ENCODE results near the gene DIDO1. TPM values are rescaled to one million over a fixed set of nuclear protein-coding genes. Genes with fewer than 3 reads are reported as not detected.

The DIDO1 gene
- total and polyA plus RNA-seq, 2 of the 13 experiments (the other 11 are each of a cell fraction or from before 2014, with no cell fraction given) = 75.0 to 75.1 TPM

DNA sequence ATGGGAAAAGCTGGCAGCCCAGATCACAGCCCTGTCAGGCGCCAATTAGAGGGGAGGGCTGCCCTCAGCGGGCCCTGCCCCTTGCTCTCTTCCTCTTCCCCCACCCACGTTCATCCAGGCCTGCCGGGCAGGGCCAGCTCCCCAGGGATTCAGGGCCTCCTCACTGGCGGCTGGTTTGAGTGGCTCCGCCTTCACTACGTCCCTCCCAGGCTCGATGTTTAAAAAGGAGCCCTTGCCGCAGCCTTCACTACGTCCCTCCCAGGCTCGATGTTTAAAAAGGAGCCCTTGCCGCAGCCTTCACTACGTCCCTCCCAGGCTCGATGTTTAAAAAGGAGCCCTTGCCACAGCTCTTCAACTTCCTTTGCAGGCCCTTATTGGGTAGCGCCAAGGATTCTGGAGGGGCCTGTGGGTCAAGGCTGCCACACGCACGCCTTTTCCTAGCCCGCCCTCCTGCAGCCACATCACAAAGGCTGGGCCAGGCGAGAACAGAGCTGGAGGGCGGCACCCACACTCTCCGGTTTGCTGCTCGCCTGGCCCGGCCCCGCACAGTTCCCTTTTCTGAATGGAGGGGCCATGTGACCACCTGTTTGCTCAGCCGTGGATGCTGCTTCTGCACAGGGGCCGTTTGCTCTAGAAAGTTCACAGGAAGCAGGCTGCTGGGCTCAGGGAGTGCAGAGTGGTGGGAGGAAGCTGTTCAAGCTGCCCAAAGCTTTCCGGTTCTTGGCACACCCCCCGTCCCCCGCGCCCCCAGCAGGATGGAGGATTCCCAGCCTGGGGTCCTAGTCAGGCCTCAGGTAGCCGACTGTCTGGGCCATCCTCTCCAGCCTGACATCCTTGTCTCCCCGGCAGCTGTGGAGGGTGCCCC is 27.8 kb upstream of the DIDO1 start (continued):
- TF ChIP-seq, protein P1, sequence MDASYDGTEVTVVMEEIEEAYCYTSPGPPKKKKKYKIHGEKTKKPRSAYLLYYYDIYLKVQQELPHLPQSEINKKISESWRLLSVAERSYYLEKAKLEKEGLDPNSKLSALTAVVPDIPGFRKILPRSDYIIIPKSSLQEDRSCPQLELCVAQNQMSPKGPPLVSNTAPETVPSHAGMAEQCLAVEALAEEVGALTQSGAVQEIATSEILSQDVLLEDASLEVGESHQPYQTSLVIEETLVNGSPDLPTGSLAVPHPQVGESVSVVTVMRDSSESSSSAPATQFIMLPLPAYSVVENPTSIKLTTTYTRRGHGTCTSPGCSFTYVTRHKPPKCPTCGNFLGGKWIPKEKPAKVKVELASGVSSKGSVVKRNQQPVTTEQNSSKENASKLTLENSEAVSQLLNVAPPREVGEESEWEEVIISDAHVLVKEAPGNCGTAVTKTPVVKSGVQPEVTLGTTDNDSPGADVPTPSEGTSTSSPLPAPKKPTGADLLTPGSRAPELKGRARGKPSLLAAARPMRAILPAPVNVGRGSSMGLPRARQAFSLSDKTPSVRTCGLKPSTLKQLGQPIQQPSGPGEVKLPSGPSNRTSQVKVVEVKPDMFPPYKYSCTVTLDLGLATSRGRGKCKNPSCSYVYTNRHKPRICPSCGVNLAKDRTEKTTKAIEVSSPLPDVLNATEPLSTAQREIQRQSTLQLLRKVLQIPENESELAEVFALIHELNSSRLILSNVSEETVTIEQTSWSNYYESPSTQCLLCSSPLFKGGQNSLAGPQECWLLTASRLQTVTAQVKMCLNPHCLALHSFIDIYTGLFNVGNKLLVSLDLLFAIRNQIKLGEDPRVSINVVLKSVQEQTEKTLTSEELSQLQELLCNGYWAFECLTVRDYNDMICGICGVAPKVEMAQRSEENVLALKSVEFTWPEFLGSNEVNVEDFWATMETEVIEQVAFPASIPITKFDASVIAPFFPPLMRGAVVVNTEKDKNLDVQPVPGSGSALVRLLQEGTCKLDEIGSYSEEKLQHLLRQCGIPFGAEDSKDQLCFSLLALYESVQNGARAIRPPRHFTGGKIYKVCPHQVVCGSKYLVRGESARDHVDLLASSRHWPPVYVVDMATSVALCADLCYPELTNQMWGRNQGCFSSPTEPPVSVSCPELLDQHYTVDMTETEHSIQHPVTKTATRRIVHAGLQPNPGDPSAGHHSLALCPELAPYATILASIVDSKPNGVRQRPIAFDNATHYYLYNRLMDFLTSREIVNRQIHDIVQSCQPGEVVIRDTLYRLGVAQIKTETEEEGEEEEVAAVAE (CRISPR knock-in tag; IDR thresholded peaks at IDR 0.05; ENCODE audit: borderline replicate concordance) = peak; percentile 96
- peak; percentile 63; the same call in 1 of the 2 replicates for TF ChIP-seq CC2D1A (CRISPR knock-in tag; IDR thresholded peaks at IDR 0.05)
- TF ChIP-seq BORCS8-MEF2B (CRISPR knock-in tag; IDR thresholded peaks at IDR 0.05) = peak; percentile 90; the same call in 1 of the 2 replicates
- peak; percentile 98 for TF ChIP-seq ZNF546 (CRISPR knock-in tag; conservative IDR thresholded peaks at IDR 0.05)
- peak; percentile 65; the same call in 1 of the 2 replicates for TF ChIP-seq CBX5 (CRISPR knock-in tag; IDR thresholded peaks at IDR 0.05; ENCODE audit: borderline replicate concordance)
- peak; percentile 71 for TF ChIP-seq ZNF296 (CRISPR knock-in tag; conservative IDR thresholded peaks at IDR 0.05)
- TF ChIP-seq SIN3B (IDR thresholded peaks at IDR 0.05; ENCODE audit: low read length) = 0 out of 2 replicates have a peak, but pooled peaks have one; percentile 35
- TF ChIP-seq, protein P2, sequence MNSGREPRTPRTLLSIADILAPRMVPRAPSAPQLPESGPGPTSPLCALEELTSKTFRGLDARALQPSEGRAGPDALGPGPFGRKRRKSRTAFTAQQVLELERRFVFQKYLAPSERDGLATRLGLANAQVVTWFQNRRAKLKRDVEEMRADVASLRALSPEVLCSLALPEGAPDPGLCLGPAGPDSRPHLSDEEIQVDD (CRISPR knock-in tag; IDR thresholded peaks at IDR 0.05; ENCODE audit: borderline replicate concordance) = peak; percentile 81; the same call in 1 of the 2 replicates
- TF ChIP-seq, protein P3, sequence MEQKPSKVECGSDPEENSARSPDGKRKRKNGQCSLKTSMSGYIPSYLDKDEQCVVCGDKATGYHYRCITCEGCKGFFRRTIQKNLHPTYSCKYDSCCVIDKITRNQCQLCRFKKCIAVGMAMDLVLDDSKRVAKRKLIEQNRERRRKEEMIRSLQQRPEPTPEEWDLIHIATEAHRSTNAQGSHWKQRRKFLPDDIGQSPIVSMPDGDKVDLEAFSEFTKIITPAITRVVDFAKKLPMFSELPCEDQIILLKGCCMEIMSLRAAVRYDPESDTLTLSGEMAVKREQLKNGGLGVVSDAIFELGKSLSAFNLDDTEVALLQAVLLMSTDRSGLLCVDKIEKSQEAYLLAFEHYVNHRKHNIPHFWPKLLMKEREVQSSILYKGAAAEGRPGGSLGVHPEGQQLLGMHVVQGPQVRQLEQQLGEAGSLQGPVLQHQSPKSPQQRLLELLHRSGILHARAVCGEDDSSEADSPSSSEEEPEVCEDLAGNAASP (CRISPR knock-in tag; IDR thresholded peaks at IDR 0.05; ENCODE audit: borderline replicate concordance) = peak; percentile 75; the same call in 1 of the 2 replicates
- peak; percentile 93 for TF ChIP-seq ZFX (CRISPR knock-in tag; IDR thresholded peaks at IDR 0.05; ENCODE audit: low read depth)
- TF ChIP-seq HNRNPUL1 (IDR thresholded peaks at IDR 0.05; ENCODE audit: low read depth, low read length) = no peak
- TF ChIP-seq NFE2L2 (IDR thresholded peaks at IDR 0.05; ENCODE audit: low read length) = no peak
- TF ChIP-seq KAT7 (CRISPR knock-in tag; IDR thresholded peaks at IDR 0.05; ENCODE audit: borderline replicate concordance) = no peak; the same call in none of the 2 replicates
- peak; percentile 98 for TF ChIP-seq ARNTL (CRISPR knock-in tag; IDR thresholded peaks at IDR 0.05)
- TF ChIP-seq IRX3 (CRISPR knock-in tag; IDR thresholded peaks at IDR 0.05; ENCODE audit: borderline replicate concordance, low read depth) = peak; percentile 98
- peak; percentile 99 for TF ChIP-seq NFKB2 (CRISPR knock-in tag; IDR thresholded peaks at IDR 0.05; ENCODE audit: borderline replicate concordance)
- TF ChIP-seq NONO (IDR thresholded peaks at IDR 0.05) = no peak
- peak; percentile 99 for TF ChIP-seq NONO (CRISPR knock-in tag; conservative IDR thresholded peaks at IDR 0.05)
- no peak for TF ChIP-seq ZFP62 (CRISPR knock-in tag; IDR thresholded peaks at IDR 0.05)
- no peak for TF ChIP-seq KAT2B (IDR thresholded peaks at IDR 0.05; ENCODE audit: borderline replicate concordance, low read depth, low read length)
- peak; percentile 61 for TF ChIP-seq GFI1 (CRISPR knock-in tag; IDR thresholded peaks at IDR 0.05; ENCODE audit: borderline replicate concordance)
- peak; percentile 51; the same call in 1 of the 2 replicates for TF ChIP-seq FOSL2 (CRISPR knock-in tag; IDR thresholded peaks at IDR 0.05)
- 0 out of 2 replicates have a peak, but pooled peaks have one; percentile 33 for TF ChIP-seq ZNF34 (CRISPR knock-in tag; IDR thresholded peaks at IDR 0.05; ENCODE audit: borderline replicate concordance)
- TF ChIP-seq PPARG (CRISPR knock-in tag; conservative IDR thresholded peaks at IDR 0.05) = peak; percentile 9; the same call in 1 of the 2 replicates
- TF ChIP-seq TBP (CRISPR knock-in tag; IDR thresholded peaks at IDR 0.05) = no peak

Measured in HepG2 (cell line).